Neutrophil (primary cell): ENCODE measurements around the gene RFC2.

Source experiments
- H3K27ac ChIP-seq: fragments of 200-600 bp; sonication (generic); 2 replicates; pipeline ENCODE4 v1.5.1; 2016; ENCODE audit warnings: mild to moderate bottlenecking, moderate library complexity
- H3K27me3 ChIP-seq: fragments of 200-600 bp; sonication (generic); 2 replicates; pipeline ENCODE4 v1.6.0; 2016; ENCODE audit warnings: mild to moderate bottlenecking
- H3K36me3 ChIP-seq: fragments of 200-600 bp; sonication (generic); 2 replicates; pipeline ENCODE4 v1.5.1; 2017
- H3K4me1 ChIP-seq, 2 experiments: fragments of 200-600 bp in 1 of 2; sonication (generic) in 1 of 2; 1 replicate in 1 of 2; 2 replicates in 1 of 2; pipeline versions ENCODE4 v1.5.1 to v1.6.1; 2013 to 2016; ENCODE audit warnings: low read depth in 1 of 2, low read length in 1 of 2, mild to moderate bottlenecking in 1 of 2, moderate library complexity in 1 of 2; ENCODE audit not compliant: control insufficient read depth in 1 of 2, insufficient read depth in 1 of 2
- H3K4me3 ChIP-seq, 2 experiments: fragments of 200-600 bp in 1 of 2; sonication (generic) in 1 of 2; 1 replicate in 1 of 2; 2 replicates in 1 of 2; pipeline ENCODE4 v1.5.1; 2013 to 2016; ENCODE audit warnings: low read depth in 1 of 2, low read length in 1 of 2, mild to moderate bottlenecking in 1 of 2, moderate library complexity in 1 of 2
- H3K9me3 ChIP-seq: fragments of 200-600 bp; sonication (generic); 2 replicates; pipeline ENCODE4 v1.5.1; 2016
- CTCF ChIP-seq: fragments of 200-600 bp; sonication (generic); IDR thresholded peaks from 2 replicates; pipeline ENCODE4 v1.5.1; 2016; ENCODE audit warnings: antibody characterized with exemption

Gene RFC2

GRCh38 chr7:74280985-74281384 lies 26.8 kb upstream of the RFC2 start:
- no peaks in the 10 kb centered on the region for H3K27me3 ChIP-seq
- no peaks in the 10 kb centered on the region for H3K9me3 ChIP-seq
- H3K4me1 ChIP-seq = no peaks in the 10 kb centered on the region
- H3K27ac ChIP-seq = no peak overlapping the region
- no peak overlapping the region for H3K4me3 ChIP-seq
- H3K36me3 ChIP-seq = no peaks in the 10 kb centered on the region
- no peak for TF ChIP-seq CTCF

- no peak for TF ChIP-seq CTCF
- H3K4me1 ChIP-seq = peaks cover 2 to 3% of the 10 kb centered on the region in 2 experiments
- no peaks in the 10 kb centered on the region for H3K9me3 ChIP-seq
- no peaks in the 10 kb centered on the region for H3K27me3 ChIP-seq
- H3K4me3 ChIP-seq = no peak overlapping the region
- no peak overlapping the region for H3K27ac ChIP-seq
- H3K36me3 ChIP-seq = no peaks in the 10 kb centered on the region
Measured at GRCh38 chr7:74277636-74278035, 23.4 kb upstream of the RFC2 start.

GRCh38 chr7:74275401-74275881 lies 21.2 kb upstream of the RFC2 start:
- no peak for TF ChIP-seq CTCF
- Histone ChIP-seq H3K27me3 (no peaks in the 10 kb centered on the region), H3K27ac (no peak overlapping the region), H3K4me3 (no peak overlapping the region), H3K36me3 (no peaks in the 10 kb centered on the region), H3K4me1 (peaks cover 14 to 15% of the 10 kb centered on the region in 2 experiments), H3K9me3 (no peaks in the 10 kb centered on the region)

- H3K9me3 ChIP-seq = no peaks in the 10 kb centered on the region
- no peaks in the 10 kb centered on the region for H3K27me3 ChIP-seq
- H3K36me3 ChIP-seq = no peaks in the 10 kb centered on the region
- H3K4me1 ChIP-seq = peaks cover 15 to 19% of the 10 kb centered on the region in 2 experiments
- H3K4me3 ChIP-seq = peak overlapping the region; percentile 21 to 28
- H3K27ac ChIP-seq = peak overlapping the region; percentile 51
- TF ChIP-seq CTCF = no peak
Measured at GRCh38 chr7:74272305-74273038, 18.3 kb upstream of the RFC2 start.

GRCh38 chr7:74271742-74272141 lies 17.5 kb upstream of the RFC2 start:
- Histone ChIP-seq H3K36me3 (no peaks in the 10 kb centered on the region), H3K4me1 (peaks cover 15 to 19% of the 10 kb centered on the region in 2 experiments), H3K27ac (peak overlapping the region; percentile 51), H3K4me3 (peak overlapping the region; percentile 21 to 28), H3K27me3 (no peaks in the 10 kb centered on the region), H3K9me3 (no peaks in the 10 kb centered on the region)
- TF ChIP-seq CTCF = no peak
